ENCODE results near the gene SLC40A1.

SLC40A1 gene

DNA sequence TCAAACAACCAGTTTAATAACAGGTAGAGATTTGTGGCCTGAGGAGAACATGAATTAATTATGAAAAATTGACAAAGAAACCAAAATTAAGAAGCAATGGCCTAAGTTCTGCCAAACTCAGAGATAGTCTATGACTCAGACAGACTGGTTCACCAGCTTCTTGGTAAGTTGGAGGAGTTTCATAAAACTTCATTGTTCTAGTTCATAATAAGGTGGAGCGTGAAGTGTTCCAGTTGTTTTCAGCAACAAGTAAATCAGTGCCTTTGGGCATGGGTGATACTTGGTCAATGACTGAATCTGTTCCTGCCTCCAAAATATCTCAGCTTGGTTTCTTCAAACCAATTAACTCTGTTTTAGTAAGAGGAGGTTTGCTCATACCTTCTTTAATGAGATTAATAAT, 40.0 kb downstream of the SLC40A1 start:
- DNase-seq, result no peak

DNA sequence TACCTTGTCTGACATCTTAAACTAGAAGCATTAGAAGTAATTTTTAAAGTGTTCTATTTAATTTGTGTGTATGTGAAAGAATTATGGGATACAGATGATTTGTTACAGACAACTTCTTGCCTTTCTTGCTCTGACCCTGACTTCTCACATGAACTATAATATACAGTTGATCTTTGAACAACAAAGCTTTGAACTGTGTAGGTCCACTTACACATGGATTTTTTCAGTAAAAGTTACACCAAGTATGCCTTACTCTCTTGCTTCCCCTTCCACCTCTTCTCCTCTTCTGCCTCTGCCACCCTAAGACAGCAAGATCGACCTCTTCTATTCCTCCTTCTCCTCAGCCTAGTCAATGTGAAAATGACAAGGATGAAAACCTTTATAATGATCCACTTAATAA, 42.2 kb downstream of the SLC40A1 start:
- no peak for DNase-seq

- no peak for DNase-seq
Measured at GRCh38 chr2:189536830-189537229, 43.8 kb downstream of the SLC40A1 start.

GRCh38 chr2:189534854-189535832, 45.4 kb downstream of the SLC40A1 start:
- peak in 1 of 4 experiments; percentile 42 for DNase-seq

DNA sequence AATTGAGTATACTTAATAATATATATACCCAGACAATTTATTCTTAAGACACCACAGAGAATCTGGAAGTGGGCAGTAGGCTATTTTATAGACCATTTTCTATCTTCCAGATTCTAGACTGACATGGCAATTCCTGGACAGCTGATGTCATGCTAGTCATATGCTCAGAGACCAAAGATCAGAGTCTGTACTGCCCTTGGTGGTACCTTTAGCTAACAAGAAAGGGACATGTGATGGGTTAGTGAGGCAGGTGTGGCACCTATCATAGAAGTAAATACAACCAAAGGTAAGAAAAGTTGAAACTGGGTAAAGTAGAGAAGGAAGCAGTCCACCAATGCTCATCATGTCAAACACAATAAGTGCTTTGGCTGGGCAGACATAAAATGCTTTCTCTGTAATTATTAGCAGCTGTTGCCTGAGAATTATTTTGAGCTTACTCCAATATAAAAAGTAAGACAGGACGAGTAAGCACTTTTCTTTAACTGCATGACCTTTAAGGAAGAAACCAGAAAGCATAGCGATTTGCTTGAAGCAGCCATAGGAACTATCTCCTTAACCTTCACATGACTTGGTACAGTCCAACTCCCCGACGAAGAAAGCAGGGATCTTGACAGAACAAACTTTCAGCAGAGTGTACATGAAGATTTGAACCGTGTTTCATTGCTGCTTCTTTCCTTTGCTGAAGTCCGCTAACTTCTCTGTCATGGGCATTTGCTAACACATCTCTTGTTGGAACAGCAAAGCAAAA, 47.1 kb downstream of the SLC40A1 start:
- DNase-seq, result no peak

DNA sequence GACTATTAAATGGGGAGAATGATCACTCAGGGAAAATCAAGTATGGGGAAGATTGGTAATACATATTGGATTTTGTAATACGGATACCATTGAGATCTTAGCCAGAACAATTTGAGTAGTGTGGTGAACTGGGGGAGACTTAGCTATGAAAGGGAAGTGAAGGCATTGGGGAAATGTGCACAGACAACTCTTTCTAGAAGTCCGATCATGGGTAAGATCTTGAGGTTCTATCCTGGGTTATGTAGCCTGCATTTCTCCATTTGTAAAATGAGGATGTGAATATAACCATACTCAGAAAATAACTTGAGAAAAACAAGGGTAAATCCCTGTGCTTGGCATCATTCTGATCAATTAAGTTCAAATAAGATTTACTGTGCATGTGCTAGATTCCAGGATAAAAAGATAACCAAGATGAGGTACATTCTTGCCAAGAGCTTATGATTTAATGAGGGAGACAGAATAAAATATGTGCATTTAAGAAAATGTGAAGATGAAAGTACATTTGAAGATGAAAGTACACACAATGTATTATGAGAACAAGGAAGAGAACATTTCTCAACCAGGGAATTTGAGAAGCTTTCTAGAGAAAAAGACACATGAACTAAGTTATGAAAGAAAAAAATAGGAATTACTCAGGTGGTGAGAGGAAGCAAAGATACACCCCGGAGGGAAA, 49.5 kb downstream of the SLC40A1 start:
- peak in 3 of 4 experiments; percentile 24 to 76 (median 69) for DNase-seq

DNA sequence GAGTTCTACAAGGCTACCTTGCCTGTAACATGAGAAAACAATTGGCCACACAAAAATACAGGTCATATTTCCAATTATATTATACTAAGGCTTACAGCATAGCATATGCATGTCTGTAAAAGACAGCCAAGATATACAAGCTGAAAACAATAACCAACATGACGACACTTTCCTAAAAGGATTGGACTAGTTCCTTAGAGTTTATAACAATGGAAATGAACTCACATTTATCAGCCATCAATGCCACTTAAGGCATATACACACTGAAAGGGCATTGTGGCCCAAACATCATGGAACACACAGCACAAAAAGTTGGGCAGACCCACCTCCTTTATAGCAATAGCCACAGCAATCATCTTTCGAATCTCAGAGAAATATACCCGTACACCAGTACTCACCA, 52.0 kb downstream of the SLC40A1 start:
- no peak for DNase-seq

DNA sequence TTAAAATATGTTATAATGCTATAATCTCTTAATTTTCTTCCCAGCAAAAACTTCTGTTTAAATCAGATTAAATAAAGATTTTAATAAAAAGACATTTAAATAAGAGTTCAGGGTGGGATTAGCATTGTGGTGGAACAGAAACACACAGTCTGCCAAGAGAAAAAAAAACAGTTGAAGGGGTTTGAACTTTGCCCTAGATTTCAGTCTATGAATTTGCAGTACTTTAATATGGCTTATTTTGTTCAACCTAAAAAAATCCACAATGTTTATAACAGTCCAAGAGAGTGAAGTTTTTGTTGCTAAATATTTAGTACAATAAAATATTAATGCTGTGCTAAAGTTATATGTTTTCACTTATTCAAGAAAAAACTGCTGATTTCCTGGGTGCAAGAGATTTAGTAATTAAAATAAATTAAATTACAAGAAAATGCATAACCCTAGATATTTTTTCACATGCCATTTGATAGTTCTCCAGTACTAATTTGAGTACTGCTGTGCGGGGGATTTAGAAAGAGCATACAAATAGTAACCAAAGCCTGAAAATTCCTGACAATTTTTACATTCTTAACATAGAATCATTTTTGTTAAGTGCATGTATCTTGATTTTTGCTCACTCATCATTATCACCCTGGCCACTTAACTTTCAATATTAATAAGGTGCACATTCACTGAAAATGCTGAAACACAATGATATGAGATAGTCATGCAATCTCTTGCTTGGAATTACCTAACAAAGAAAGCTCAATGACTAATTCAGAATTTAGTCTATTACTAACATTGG, 52.6 kb downstream of the SLC40A1 start:
- DNase-seq, result no peak

DNA sequence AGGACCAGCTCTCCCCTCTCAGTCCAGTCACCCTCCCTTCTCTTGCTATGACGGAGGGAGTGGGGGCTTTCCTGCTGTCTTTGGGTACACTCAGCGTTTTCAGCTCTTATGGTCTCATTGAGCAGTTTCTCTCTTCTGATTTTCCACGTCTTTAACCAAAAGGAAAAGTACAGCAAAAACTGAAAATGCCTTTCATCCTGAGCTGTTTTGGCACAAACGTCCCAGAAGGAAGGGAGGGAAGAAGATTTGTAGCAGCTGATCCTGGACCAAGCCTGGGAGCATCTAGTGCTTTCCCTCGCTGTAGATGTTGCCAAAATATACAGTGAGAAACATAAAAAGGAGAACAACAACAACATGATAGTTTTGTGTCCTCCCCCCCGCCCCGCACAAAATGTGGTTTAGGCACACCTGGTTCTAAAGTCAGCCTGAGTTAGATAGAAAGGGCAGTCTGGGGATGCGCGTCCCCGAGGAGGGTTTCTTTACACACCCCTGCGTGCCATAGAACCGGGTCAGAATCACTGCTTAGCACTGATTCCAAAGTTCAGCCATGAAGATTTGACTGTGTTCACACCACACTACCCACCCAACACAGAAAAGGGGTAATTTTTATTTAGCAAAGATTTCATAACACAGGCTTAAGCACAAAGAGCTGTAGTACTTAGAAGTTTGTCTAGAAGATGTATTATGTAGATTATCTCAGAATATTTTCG, 53.4 kb downstream of the SLC40A1 start:
- DNase-seq, result no peak

- DNase-seq, result no peak
Measured at GRCh38 chr2:189526241-189526640, 54.3 kb downstream of the SLC40A1 start.

DNA sequence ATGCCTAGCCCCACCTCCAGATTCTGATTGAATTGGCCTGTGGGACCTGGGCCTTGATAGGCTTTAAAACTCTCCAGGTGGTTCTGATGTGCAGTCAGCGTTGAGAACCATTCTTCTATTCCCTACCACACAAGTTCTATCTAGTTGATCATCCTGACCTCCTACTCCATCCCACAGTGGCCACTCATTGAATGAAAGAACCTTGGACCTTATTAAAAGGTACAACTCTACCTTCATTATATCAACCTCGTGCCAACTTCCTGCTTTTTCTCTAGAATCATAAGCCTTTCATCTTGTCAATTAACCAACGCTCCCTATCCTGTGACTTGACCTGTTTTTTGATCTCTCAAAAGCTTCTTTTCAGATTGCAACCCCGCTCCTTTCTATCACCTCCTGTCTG, 55.8 kb downstream of the SLC40A1 start:
- DNase-seq, result no peak

DNA sequence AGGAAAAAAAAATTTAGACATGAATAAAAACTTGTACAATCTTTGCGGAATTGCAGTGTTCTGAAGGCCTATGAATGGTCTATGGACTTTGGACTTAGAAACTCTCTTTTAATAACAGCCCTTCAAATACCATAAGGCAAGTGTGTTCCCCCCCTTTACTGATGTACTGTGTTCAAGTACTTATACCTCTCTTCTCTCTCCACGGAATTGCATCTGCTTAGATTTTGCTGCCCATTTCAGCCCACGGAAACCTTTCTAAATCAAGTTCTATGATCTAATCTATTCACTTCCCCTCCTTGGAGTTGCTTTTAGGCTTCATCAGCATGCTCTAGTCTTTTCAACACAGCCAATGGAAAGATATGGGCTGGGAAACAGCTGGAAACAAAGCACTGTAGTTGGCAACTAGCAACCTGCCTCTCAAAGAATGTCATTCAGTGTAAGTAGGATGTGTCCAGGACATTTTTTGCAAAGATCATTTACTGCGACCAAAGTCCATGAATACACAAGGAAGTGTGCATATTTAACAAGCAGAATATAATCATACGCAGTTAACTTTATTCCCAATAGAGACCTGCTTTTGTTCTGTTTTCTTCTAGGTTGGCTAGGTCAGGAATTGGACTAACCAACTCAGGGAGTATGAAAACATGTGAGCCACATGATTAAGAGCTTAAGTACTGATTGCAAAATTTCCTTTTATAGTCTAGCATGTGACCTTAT, 58.0 kb downstream of the SLC40A1 start:
- DNase-seq, result peak; percentile 25 to 71 (median 53)

DNA sequence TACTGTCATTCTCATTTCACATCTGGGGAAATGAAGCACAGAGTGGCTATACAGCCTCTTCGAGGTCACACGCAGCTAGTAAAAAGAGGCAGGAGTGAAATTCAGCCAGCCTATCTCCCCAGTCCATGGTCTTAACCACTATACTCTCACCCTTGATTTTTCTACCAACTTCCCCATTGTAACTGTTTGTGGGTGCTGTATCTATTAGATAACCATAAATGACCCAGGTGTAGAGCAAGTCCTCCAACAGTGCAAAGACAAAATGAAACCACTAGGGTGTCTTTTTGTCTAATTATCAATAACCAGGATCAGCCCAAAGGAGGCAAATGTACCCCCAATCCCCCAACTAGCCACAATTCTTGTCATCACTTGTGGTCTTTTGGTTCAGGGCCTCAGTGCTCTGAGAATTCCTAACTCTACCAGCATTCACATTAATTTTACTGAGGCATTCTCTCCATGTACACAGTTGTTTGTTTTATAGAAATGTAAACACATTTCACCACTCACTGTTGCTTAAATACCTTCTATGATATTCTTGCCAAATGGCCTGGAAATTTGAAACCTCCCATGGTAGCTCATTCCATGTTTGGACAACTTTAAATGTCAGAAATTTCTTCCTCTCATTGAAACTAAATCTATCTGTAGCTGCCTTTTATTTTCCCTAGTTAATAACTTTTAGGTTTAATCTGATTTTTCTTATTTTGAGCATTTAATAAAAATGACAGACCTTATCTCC, 58.7 kb downstream of the SLC40A1 start:
- DNase-seq, result no peak

GRCh38 chr2:189519631-189520387, 60.8 kb downstream of the SLC40A1 start:
- no peak for DNase-seq

DNA sequence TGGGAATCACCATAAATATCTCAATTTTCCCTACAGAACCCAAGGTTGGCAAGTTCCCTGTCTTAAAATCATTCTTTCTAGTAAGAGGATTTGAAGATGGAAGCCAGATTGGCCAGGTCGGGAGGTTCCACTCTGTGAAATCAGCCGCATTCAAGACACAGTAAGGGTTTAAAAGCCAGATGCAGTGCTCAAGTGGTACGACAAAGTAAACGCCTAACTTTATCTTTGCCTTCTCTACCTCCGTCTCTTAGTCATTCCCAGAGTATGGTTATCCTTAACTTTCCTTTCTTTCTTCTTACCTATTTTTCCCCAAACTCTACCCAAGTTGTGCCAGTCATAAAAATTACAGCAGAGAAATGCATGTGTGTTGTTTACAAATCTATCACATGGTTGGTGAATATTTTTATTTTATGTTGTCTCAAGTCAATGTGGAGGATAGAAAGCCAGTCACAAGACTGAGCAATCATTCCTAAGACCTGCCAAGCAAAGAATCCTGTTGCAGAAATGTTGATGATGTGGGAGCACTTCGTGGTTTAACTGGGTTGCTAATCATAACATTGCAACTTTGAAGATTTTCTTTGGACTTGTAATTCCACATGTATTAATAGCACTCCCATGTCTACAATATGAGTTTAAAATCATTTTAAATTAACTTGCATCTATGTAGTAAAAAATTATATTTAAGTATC, 62.6 kb downstream of the SLC40A1 start:
- DNase-seq, result peak; percentile 29 to 64 (median 38)

DNA sequence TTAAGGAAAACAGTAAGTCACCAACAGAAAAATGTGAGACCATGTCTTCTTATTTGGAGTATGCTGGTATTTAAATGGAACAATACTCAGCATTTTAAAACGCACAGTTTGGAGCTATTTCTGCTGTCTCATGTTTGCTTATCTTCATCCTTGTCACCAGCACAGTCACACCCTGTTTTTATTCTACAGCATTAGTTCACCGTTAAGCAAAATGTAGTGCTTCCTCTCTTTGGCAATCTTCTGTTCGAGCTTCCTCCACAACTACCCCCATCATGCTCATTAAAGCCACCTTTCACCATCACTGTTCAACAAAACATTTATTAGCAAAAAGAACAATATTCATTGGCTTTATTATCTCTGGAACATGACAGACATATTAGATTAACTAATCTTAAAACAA, 64.0 kb downstream of the SLC40A1 start:
- DNase-seq, result peak in 3 of 4 experiments; percentile 32 to 63 (median 55)

DNA sequence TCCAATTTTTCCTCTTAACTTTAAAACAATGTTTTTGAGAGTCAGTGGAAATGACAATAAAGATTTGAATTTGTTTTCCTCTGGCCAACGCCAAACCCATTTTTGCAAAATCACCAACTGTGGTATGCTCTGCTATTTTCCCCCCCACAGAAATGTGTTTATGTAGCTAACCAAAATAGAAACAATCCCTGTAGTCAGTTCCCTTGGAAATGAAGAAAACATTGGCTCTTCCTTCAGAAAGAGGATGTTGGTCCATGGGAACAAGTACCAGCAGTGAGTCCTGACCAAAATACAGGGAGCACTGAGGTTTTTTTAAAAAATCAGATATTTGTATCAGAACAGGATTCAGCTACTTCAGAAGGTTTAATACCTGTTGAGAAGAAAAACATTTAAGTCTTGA, 65.3 kb downstream of the SLC40A1 start:
- DNase-seq, result peak; percentile 40 to 77 (median 52)

- DNase-seq, result peak; percentile 50 to 89 (median 71)
Measured at GRCh38 chr2:189514104-189514503, 66.5 kb downstream of the SLC40A1 start.

DNA sequence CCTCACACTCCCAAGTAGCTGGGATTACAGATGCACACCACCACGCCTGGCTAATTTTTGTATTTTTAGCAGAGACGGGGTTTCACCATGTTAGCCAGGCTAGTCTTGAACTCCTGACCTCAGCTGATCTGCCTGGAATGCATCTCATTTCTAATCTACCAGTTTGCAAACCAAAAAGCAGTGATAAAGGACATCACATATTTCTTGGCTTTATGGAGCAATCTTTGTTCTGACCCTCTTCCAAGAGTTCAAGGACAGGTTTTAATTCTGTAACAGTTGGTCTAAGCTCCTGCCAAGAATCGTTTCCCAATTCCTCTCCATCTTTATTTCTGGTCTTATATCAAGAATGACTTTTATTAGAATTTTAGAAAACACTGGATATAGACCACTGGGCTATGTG, 67.7 kb downstream of the SLC40A1 start:
- no peak for DNase-seq

All from suppressor macrophage (primary cell).